KOPT-K1 (cell line): ENCODE results near the gene NPIPA1.
"Not testable (repeated sequence)": the region's sequence is repeated elsewhere in the genome, so short reads cannot be mapped to it uniquely, and the experiment has no call there.

Source experiments
- H3K27ac ChIP-seq: fragments of 200-600 bp; sonication (generic); 2 replicates; pipeline ENCODE4 v1.5.1; 2016; ENCODE audit warnings: antibody characterized with exemption, mild to moderate bottlenecking, low read depth, low read length; ENCODE audit not compliant: poor library complexity, severe bottlenecking
- H3K36me3 ChIP-seq: fragments of 200-600 bp; sonication (generic); 2 replicates; pipeline ENCODE4 v1.5.1; 2017; ENCODE audit warnings: antibody characterized with exemption, mild to moderate bottlenecking, low read length, moderate library complexity; ENCODE audit not compliant: insufficient read depth
- H3K9me3 ChIP-seq: fragments of 200-600 bp; sonication (generic); 2 replicates; pipeline ENCODE4 v1.5.1; 2017; ENCODE audit warnings: antibody characterized with exemption, low read length, mild to moderate bottlenecking; ENCODE audit not compliant: insufficient read depth, poor library complexity, severe bottlenecking

Gene NPIPA1

DNA sequence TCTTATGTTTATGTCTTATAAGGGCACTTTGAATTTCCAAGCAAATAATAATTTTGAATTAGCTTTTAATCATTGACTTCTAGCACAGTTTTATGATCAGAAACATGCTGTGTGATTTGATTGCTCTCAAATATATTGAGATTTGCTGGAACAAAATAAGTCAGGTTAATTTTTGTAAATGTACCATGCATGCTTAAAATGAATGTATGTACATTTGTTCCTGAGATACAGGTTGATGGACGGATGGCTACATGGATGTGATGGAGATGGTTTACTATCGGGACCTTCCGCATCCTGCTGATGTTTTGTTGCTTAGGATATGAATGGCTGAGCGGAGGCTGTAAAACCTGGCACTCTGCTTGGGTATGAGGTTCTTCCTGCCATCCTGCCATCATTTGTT lies at the start of gene NPIPA1:
Gene NPIPA1 (plus strand): TSS at position 301 of the 400 bp plus-strand sequence. CDS start 0 bp downstream, at position 301.
- H3K36me3 ChIP-seq, H3K27ac ChIP-seq, H3K9me3 ChIP-seq: not testable (repeated sequence)

- not testable (repeated sequence) for H3K9me3 ChIP-seq, H3K27ac ChIP-seq, H3K36me3 ChIP-seq
These were observed 45.1 kb upstream of the NPIPA1 start for GRCh38 chr16:14892111-14892510.

GRCh38 chr16:14895382-14895781 lies 41.9 kb upstream of the NPIPA1 start:
- H3K27ac ChIP-seq, H3K9me3 ChIP-seq, H3K36me3 ChIP-seq: not testable (repeated sequence)

- H3K36me3 ChIP-seq, H3K27ac ChIP-seq, H3K9me3 ChIP-seq: not testable (repeated sequence)
These were observed 41.2 kb upstream of the NPIPA1 start for GRCh38 chr16:14896023-14896422.

- not testable (repeated sequence) for H3K36me3 ChIP-seq, H3K27ac ChIP-seq, H3K9me3 ChIP-seq
These were observed 40.1 kb upstream of the NPIPA1 start for GRCh38 chr16:14897006-14897664.

- not testable (repeated sequence) for H3K36me3 ChIP-seq
These were observed 39.1 kb upstream of the NPIPA1 start for GRCh38 chr16:14898162-14898561.

DNA sequence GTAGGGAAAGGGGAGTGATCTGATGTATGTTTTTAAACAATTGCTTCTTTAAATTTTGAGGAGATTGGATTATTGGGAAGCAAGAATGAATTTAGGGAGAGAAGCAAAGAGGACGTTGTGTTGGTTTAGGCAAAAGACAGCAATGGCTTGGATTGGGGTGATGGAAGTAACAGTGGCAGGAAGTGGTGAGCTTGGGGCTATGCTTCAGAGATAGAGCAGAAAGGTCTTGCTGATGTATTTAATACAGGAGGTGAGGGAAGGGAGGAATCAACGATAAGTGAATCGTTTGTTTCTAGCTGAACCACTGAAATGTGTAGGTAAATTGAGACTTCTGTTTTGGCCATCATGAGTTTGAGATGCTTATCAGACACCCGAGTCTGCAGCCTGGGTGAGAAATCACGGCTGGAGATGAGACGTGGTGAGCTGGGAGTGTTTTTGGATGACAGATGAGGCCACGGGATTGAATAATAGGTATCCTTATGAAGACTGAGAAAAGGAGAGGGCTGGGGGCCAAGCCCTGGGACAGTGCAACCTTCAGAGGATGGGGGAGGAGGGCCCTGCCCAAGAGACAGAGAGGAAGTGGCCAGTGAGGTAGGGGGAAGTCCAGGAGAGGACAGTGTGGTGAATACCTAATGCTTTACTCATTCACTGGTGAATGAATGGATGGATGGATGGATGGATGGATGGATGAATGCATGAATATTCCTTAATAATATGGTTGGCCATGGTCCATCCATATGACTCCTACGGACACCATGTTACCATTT lies 33.9 kb upstream of the NPIPA1 start:
- H3K9me3 ChIP-seq, H3K36me3 ChIP-seq, H3K27ac ChIP-seq: not testable (repeated sequence)

More at GRCh38 chr16:14898162-14898561, 39.1 kb upstream of the NPIPA1 start:
- H3K27ac ChIP-seq, H3K9me3 ChIP-seq: not testable (repeated sequence)

DNA sequence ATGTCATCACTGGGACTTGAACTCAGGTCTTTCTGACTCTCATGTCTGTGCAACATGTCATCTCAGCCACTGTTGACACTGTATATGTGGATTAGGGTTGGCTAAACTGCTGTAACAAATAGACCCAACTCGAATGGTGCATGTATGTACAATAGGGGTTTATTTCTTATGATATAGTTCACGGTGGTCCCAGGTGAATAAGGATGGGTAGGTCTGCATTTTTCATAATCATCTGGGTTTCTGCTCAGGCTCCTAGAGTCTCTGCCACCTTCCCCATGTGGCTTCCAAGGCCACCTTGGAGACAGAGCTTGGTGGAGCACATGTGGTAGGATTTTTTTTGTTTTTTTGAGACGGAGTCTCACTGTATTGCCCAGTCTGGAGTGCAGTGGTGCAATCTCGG lies 27.5 kb upstream of the NPIPA1 start:
- H3K9me3 ChIP-seq: not testable (repeated sequence)

DNA sequence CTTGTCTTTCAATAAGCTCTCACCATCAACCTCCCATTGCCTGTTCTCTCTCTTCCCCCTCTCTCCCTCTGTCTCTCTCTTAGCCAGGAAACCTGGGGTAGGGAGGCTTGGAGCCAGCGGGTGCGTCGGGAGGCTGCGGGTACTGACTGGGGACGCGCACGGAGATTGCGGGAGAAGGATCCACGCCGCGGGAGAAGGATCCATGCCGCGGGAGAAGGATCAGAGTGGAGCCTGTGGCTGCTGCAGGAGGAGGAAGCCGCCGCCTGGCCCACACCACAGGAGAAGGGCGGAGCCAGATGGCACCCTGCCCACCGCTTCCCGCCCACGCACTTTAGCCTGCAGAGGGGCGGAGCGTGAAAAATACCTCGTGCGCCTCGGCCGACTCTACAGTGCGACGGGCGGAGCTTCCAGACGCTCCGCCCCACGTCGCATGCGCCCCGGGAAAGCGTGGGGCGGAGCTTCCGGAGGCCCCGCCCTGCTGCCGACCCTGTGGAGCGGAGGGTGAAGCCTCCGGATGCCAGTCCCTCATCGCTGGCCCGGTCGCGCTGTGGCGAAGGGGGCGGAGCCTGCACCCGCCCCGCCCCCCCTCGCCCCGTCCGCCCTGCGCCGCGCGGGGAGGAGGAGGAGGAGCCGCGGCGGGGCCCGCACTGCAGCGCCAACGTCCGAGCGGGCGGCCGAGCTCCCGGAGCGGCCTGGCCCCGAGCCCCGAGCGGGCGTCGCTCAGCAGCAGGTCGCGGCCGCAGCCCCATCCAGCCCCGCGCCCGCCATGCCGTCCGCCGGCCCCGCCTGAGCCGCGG lies 26.2 kb upstream of the NPIPA1 start:
- H3K27ac ChIP-seq, H3K9me3 ChIP-seq: not testable (repeated sequence)

More for the DNA sequence above, 27.5 kb upstream of the NPIPA1 start:
- H3K27ac ChIP-seq, H3K36me3 ChIP-seq: not testable (repeated sequence)

DNA sequence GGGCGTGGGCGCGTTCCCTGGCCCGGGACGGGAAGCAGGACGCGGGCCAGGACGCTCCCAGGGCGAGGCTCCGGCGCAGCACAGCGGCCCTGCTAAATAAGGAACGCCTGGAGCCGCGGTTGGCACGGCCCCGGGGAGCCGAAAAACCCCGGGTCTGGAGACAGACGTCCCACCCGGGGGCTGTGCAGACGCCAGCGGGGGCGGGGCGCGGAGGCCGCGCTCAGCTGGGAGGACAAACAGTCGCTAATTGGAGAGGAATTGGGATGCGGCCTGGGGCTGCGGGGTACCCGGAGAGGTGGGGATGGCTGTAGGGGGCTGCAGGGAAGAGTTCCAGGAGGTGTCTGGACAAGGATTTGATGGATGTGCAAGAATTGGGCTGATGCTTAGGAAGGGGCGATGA lies 25.3 kb upstream of the NPIPA1 start:
- H3K27ac ChIP-seq, H3K36me3 ChIP-seq, H3K9me3 ChIP-seq: not testable (repeated sequence)

More for the DNA sequence above, 26.2 kb upstream of the NPIPA1 start:
- not testable (repeated sequence) for H3K36me3 ChIP-seq

- not testable (repeated sequence) for H3K36me3 ChIP-seq, H3K27ac ChIP-seq, H3K9me3 ChIP-seq
These were observed 24.7 kb upstream of the NPIPA1 start for GRCh38 chr16:14912588-14912987.

GRCh38 chr16:14918504-14918903 lies 18.7 kb upstream of the NPIPA1 start:
- H3K36me3 ChIP-seq, H3K27ac ChIP-seq, H3K9me3 ChIP-seq: not testable (repeated sequence)

GRCh38 chr16:14919837-14920600 lies 17.2 kb upstream of the NPIPA1 start:
- not testable (repeated sequence) for H3K27ac ChIP-seq, H3K9me3 ChIP-seq, H3K36me3 ChIP-seq

DNA sequence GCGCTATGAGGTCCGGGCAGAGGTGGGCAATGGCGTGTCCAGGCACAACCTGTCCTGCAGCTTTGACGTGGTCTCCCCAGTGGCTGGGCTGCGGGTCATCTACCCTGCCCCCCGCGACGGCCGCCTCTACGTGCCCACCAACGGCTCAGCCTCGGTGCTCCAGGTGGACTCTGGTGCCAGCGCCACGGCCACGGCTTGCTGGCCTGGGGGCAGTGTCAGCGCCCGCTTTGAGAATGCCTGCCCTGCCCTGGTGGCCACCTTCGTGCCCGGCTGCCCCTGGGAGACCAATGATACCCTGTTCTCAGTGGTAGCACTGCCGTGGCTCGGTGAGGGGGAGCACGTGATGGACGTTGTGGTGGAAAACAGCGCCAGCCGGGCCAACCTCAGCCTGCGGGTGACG lies 15.0 kb upstream of the NPIPA1 start:
- H3K36me3 ChIP-seq, H3K27ac ChIP-seq, H3K9me3 ChIP-seq: not testable (repeated sequence)

- H3K36me3 ChIP-seq, H3K27ac ChIP-seq, H3K9me3 ChIP-seq: not testable (repeated sequence)
These were observed 14.3 kb upstream of the NPIPA1 start for GRCh38 chr16:14922968-14923367.
